Mesodermal cell (in vitro differentiated cells): ENCODE data around the gene ZMYND15. TPM values are rescaled to one million over a fixed set of nuclear protein-coding genes. Genes with fewer than 3 reads are reported as not detected.
"Not testable (repeated sequence)": the region's sequence is repeated elsewhere in the genome, so short reads cannot be mapped to it uniquely, and the experiment has no call there.

Source experiments
- H3K27ac ChIP-seq: 2 replicates; pipeline ENCODE4 v1.7.0; 2013; ENCODE audit warnings: mild to moderate bottlenecking, low read depth, low read length, moderate library complexity; ENCODE audit not compliant: severe bottlenecking
- H3K36me3 ChIP-seq: 2 replicates; pipeline ENCODE4 v1.7.1; 2013; ENCODE audit warnings: mild to moderate bottlenecking, low read length, moderate library complexity; ENCODE audit not compliant: control insufficient read depth, insufficient read depth
- H3K4me1 ChIP-seq: one replicate; pipeline ENCODE4 v1.7.1; 2013; ENCODE audit warnings: mild to moderate bottlenecking, low read length; ENCODE audit not compliant: insufficient read depth, control insufficient read depth, poor library complexity, severe bottlenecking
- H3K4me3 ChIP-seq: 2 replicates; pipeline ENCODE4 v1.7.0; 2013; ENCODE audit warnings: low read length, control low read depth, mild to moderate bottlenecking; ENCODE audit not compliant: insufficient read depth, poor library complexity, severe bottlenecking; ENCODE audit errors: extremely low read depth
- H3K9me3 ChIP-seq: 2 replicates; pipeline ENCODE4 v1.7.1; 2013; ENCODE audit warnings: mild to moderate bottlenecking, low read length, moderate library complexity; ENCODE audit not compliant: control insufficient read depth
- WGBS, 2 experiments: methylation state at CpG; one replicate each; pipeline ENCODE4 v1.1.5; 2013; ENCODE audit warnings: missing lambda C conversion rate in 2 of 2; ENCODE audit not compliant: insufficient coverage in 2 of 2; 5-methylcytosine and 5-hydroxymethylcytosine counted together
- polyA plus RNA-seq, 2 experiments: library from polyadenylated mRNA; stranded (reverse); fragments of 50-300 nt; gene quantifications; one replicate each; pipeline ENCODE4 v1.2.3, GENCODE V29; 2013

Gene ZMYND15, protein sequence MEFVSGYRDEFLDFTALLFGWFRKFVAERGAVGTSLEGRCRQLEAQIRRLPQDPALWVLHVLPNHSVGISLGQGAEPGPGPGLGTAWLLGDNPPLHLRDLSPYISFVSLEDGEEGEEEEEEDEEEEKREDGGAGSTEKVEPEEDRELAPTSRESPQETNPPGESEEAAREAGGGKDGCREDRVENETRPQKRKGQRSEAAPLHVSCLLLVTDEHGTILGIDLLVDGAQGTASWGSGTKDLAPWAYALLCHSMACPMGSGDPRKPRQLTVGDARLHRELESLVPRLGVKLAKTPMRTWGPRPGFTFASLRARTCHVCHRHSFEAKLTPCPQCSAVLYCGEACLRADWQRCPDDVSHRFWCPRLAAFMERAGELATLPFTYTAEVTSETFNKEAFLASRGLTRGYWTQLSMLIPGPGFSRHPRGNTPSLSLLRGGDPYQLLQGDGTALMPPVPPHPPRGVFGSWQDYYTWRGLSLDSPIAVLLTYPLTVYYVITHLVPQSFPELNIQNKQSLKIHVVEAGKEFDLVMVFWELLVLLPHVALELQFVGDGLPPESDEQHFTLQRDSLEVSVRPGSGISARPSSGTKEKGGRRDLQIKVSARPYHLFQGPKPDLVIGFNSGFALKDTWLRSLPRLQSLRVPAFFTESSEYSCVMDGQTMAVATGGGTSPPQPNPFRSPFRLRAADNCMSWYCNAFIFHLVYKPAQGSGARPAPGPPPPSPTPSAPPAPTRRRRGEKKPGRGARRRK
- polyA plus RNA-seq (2013, experiment 1 of 2): not detected
- polyA plus RNA-seq (2013, experiment 2 of 2): not detected

DNA sequence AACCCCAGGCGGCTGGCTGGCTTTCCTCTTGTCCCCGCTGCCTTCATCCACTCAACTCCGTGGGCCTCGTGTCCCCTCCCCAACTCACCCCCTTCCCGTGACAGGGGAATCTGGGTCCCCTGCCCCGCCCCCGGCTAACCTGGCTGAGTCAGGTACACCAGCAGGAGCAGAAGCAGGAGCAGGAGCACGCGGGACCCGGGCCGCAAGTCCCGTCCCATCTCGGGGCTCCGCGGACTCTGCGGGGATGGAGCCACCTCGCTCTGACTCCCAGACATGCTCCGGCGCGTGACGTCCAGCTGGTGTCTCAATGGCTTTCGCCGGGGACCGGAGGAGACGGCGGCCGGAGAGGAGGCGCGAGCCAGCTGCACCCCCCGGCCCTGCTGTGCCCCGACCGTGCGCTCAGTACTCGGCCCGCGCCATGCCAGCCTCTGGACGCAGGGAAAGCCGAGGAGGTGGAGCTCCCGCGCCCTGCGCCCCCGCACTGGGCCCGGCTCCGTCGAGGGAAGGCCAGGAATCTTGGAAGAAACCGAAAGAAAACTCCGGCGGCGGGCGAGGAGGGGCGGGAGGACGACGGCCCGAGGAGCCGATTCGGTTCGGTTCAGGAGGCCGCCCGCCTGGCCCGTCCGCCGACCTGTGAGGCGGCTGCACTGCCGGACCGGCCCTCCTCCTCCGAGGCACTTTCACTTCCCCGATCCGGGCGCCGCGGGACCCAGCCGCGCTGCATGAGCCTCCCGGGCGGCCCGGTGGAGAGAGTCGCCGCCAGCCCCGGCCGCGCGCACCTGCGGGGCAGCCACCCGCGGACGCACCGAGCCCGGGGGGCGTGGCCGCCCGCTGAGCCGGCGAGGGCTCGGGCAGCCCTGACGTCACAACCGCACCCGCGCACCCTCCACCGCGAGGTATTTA is at the start of gene ZMYND15, which contains the start of gene CXCL16:
ZMYND15 (plus strand) TSS at position 712 of the 903 bp plus-strand sequence. CDS start 716 bp downstream, outside the sequence.
CXCL16 (minus strand) TSS at position 807 of the 903 bp plus-strand sequence; CDS start at position 218, 589 bp downstream.
- Histone ChIP-seq H3K9me3 (no peaks in the 10 kb centered on the region), H3K36me3 (no peaks in the 10 kb centered on the region), H3K4me3 (peak within 1 kb of the TSS; percentile 47), H3K4me1 (peaks cover 11% of the 10 kb centered on the region), H3K27ac (no peak within 1 kb of the TSS)
- WGBS, 2 experiments: 1 to 2% methylated on average over 83 to 98 of the region's 100 CpGs

DNA sequence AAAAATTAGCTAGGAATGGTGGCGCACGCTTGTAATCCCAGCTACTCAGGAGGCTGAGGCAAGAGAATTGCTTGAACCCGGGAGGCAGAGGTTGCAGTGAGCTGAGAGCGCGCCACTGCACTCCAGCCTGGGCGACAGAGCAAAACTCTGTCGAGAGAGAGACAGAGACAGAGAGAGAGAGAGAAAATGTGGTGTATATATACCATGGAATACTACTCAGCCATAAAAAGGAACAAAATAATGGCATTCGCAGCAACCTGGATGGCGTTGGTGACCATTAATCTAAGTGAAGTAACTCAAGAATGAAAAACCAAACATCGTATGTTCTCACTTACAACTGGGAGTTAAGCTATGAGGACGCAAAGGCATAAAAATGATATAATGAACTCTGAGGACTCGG is 49.8 kb upstream of the ZMYND15 start:
- not testable (repeated sequence) for H3K27ac ChIP-seq, H3K4me1 ChIP-seq, H3K9me3 ChIP-seq, H3K4me3 ChIP-seq
- H3K36me3 ChIP-seq: peaks cover 82% of the 10 kb centered on the region
- 86 to 98% methylated on average over 6 to 9 of the region's 12 CpGs for WGBS, 2 experiments

DNA sequence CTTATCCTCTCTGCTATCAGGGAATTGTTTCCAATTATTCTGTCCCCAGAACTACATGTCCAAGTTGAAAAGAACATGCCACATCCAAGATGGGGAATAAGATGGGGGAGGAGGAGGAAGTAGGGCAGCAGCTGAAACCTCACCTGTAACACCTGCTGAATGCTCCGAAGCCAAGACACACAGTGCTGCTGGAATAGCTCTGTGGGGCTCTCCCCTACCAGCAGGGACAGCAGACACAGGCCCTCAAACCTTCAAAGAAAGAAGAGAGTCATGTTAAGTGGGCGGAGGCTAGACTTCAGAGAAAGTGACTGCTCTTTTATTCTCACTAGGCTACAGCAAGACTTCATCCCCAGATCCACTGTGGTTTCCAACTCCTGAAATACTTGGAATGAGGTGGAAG is 48.9 kb upstream of the ZMYND15 start:
- 93% methylated on average over 2 of the region's 2 CpGs; no CpG with 5 or more reads in 1 of the 2 experiments for WGBS, 2 experiments
- H3K27ac ChIP-seq: no peak overlapping the region
- H3K9me3 ChIP-seq: peaks cover 3% of the 10 kb centered on the region
- peaks cover 82% of the 10 kb centered on the region for H3K36me3 ChIP-seq
- H3K4me1 ChIP-seq: no peaks in the 10 kb centered on the region
- no peak overlapping the region for H3K4me3 ChIP-seq

DNA sequence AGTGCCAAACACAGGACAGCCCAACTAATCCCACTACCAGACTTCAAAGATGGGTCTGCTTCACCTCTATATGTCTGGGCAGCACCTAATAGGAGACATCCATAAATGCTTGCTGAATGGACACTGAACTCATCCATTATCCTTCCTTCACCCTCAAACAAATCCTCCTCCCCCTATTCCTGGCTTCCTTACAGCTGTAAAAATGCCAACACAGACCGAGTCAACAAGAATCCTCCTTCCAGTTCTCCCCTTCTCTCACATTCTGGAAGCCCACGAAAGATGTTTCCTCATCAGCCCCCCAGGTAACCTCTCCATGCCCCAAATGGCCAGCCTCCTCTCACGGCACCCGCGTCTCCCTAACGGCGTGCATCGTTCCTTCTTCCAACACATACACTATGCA is 47.9 kb upstream of the ZMYND15 start:
- WGBS, 2 experiments: 95 to 100% methylated on average over 1 to 2 of the region's 8 CpGs
- no peak overlapping the region for H3K4me3 ChIP-seq
- H3K4me1 ChIP-seq: no peaks in the 10 kb centered on the region
- no peak overlapping the region for H3K27ac ChIP-seq
- peaks cover 83% of the 10 kb centered on the region for H3K36me3 ChIP-seq
- peaks cover 3% of the 10 kb centered on the region for H3K9me3 ChIP-seq

DNA sequence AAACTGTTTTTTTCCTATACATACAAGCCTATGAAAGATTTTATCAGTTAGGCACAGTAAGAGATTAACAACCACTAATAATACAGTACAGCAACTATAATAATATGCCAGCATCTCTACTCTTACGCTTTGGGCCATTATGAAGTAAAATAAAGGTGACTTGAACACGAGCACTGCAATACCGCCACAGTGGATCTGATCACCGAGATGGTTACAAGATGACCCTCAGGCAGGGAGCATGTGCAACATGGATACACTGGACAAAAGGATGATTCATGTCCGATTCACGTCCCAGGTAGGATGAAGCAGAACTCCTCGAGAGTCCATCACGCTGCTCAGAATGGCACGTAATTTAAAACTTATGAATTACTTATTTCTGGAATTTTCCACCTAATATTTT is 46.2 kb upstream of the ZMYND15 start:
- no peaks in the 10 kb centered on the region for H3K4me1 ChIP-seq
- peaks cover 83% of the 10 kb centered on the region for H3K36me3 ChIP-seq
- H3K9me3 ChIP-seq: peaks cover 3% of the 10 kb centered on the region
- H3K27ac ChIP-seq: no peak overlapping the region
- no peak overlapping the region for H3K4me3 ChIP-seq
- WGBS, 2 experiments: 80 to 82% methylated on average over 6 of the region's 9 CpGs

DNA sequence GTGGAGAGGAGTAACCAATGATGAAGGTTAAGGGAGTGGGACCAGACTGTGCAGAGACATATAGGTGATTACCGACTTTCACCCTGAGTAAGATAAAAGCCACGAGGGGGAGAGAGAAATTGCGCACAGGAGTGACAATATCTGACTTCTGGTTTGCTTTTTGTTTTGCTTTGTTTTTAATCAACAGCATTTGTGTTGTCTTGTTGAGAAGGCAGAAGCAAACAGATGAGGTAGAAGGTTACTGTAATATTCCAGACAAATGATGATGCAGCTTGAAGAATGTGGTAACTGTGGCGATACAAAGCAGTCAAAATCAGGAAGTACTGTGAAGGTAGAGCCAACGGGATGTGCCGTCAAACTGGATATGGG is 43.2 kb upstream of the ZMYND15 start:
- Histone ChIP-seq H3K36me3 (peaks cover 64% of the 10 kb centered on the region), H3K4me1 (no peaks in the 10 kb centered on the region), H3K4me3 (no peak overlapping the region), H3K27ac (no peak overlapping the region), H3K9me3 (no peaks in the 10 kb centered on the region)
- WGBS, 2 experiments: 95 to 98% methylated on average over 6 of the region's 6 CpGs

DNA sequence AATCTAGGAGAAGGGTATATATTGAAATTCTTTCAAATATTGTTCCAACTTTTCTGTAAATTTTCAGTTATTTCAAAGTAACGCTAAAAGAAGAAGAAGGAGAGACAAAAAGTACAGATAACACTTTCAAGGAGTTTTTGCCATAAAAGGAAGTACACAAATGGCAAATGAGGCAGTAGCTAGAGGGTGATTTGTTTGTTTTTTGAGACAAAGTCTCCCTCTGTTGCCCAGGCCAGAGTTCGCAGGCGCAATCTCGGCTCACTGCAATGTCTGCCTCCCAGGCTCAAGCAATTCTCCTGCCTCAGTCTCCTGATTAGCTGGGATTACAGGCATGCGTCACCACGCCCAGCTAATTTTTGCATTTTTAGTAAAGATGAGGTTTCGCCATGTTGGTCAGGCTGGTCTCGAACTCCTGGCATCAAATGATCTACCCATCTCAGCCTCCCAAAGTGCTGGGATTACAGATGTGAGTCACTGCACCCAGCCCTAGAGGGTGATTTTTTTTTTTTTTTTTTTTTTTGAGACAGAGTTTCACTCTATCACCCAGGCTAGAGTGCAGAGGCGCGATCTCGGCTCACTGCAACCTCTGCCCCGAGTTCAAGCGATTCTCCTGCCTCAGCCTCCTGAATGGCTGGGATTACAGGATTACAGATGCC is 40.1 kb upstream of the ZMYND15 start:
- 80 to 88% methylated on average over 9 to 12 of the region's 13 CpGs for WGBS, 2 experiments
- H3K27ac ChIP-seq: not testable (repeated sequence)

DNA sequence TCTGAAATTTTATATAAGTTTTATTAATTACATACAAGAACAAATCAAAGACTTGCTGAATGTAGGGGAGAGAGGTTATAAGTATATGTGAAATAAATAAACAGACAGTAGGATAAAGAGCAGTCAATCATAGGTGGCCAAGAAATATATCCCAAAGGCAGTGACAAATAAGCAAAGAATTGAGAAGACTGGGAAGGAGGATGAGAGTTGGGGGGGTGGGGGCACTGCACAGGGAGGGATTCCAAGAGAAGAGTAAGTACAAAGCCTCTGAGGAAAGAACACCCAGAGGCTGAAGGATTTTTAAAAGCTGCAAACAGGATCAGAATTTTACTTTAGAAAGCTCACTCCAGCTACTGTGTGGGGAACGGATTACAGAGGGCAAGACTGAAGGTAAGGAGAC is 38.5 kb upstream of the ZMYND15 start:
- H3K36me3 ChIP-seq: peaks cover 31% of the 10 kb centered on the region

More for the DNA sequence above, 40.1 kb upstream of the ZMYND15 start:
- peaks cover 43% of the 10 kb centered on the region for H3K36me3 ChIP-seq
- not testable (repeated sequence) for H3K4me3 ChIP-seq, H3K4me1 ChIP-seq, H3K9me3 ChIP-seq

DNA sequence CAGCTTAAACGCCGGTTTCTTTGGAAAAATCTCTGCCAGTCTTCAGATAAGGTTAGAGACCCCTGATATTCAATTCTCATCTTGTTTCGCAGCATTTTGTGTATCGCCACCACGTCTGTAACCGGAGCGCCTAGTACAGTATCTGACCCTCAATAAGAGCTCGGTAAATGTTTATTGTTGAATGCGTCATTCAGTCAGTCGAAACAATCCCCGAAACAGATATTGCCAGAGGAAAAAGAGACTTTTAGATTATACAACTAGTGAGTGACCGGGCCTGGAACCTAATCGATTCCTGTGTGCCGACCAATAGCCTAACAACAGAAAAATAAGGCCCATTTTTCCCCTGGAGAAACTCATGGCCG is 36.3 kb upstream of the ZMYND15 start:
- 5 to 6% methylated on average over 12 to 13 of the region's 15 CpGs for WGBS, 2 experiments
- Histone ChIP-seq H3K27ac (peak overlapping the region; percentile 68), H3K4me1 (no peaks in the 10 kb centered on the region), H3K4me3 (peak overlapping the region; percentile 95), H3K36me3 (peaks cover 9% of the 10 kb centered on the region), H3K9me3 (no peaks in the 10 kb centered on the region)

More for the DNA sequence above, 38.5 kb upstream of the ZMYND15 start:
- 55 to 92% methylated on average over 1 of the region's 1 CpG for WGBS, 2 experiments
- Histone ChIP-seq H3K4me3 (no peak overlapping the region), H3K27ac (no peak overlapping the region), H3K9me3 (no peaks in the 10 kb centered on the region), H3K4me1 (no peaks in the 10 kb centered on the region)

DNA sequence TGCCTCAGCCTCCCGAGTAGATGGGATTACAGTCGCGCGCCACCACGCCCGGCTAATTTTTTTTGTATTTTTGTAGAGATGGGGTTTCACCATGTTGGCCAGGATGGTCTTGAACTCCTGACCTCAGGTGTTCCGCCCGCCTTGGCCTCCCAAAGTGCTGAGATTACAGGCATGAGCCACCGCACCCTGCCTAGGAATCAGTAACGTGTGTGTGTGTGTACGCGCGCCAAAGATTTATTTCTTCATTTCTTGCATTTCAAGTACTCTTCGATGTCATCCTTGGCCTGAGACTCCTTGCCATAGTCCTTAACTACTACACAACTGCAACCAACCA is 35.1 kb upstream of the ZMYND15 start:
- H3K9me3 ChIP-seq, H3K27ac ChIP-seq, H3K36me3 ChIP-seq, H3K4me1 ChIP-seq: not testable (repeated sequence)
- H3K4me3 ChIP-seq: peak overlapping the region; percentile 95
- WGBS, 2 experiments: 77 to 92% methylated on average over 8 to 12 of the region's 14 CpGs
